ENCODE measurements around the gene TGM6. TPM values are rescaled to one million over a fixed set of nuclear protein-coding genes. Genes with fewer than 3 reads are reported as not detected.

The TGM6 gene
- total and polyA plus RNA-seq, 8 donors = not detected

DNA sequence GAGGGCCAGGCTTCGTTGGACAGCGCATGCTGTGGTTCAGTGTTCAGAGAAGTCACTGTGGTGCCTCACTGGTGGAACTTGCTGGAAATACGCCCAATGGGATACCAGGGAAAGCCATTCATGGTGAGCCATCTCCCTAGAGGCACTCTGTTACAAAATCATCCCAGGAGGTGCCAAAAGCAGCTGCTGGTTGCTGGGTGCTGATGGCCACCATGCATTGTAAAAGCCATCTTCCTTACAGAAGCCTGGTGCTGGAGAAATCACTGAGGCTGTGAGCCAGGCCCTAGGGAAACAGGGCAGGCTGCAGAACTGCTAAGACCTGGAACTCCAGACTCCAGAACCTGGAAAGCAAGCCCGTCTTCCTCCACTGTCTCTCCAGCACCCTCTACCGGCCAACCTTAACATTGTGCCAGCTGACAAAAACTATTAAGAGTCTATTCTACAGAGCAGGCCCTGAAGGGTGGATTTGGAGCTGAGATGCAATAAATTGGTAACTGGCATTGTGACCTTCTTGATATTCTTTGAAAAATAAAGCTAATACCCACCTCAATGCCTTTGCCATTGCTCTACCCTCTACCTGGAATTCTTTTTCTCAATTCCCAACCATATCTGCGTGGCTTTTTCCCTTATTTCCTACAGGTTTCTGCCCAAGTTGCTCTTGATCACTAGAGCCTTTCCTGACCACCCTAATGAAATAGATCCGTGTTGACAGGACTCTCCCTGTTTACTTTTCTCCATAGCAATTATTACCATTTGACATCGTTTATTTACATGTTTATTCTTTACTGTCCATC lies 71.4 kb downstream of the TGM6 start:
- H3K27ac ChIP-seq = no peak overlapping the region
- peaks cover 0 to under 1% (median 0%) of the 10 kb centered on the region in 4 donors for H3K9me3 ChIP-seq
- 51 to 60% (median 54%) methylated on average over 8 of the region's 8 CpGs for WGBS, 5 donors
- no peaks in the 10 kb centered on the region for H3K27me3 ChIP-seq
- peaks cover 0 to 6% (median 3%) of the 10 kb centered on the region in 4 donors for H3K4me1 ChIP-seq
- peak; percentile 78 to 86 for DNase-seq
- H3K36me3 ChIP-seq = peaks cover 0 to 2% (median 0%) of the 10 kb centered on the region in 4 donors
- intact Hi-C loops (cut with DNase I; ENCODE audit: low total_unique reads) = loop anchor here (10.0 kb wide), 1 partner anchor 247 kb away; no protein-coding TSS in a partner anchor
- no peak for TF ChIP-seq EP300 (IDR thresholded peaks at IDR 0.05)
- TF ChIP-seq, protein P1, sequence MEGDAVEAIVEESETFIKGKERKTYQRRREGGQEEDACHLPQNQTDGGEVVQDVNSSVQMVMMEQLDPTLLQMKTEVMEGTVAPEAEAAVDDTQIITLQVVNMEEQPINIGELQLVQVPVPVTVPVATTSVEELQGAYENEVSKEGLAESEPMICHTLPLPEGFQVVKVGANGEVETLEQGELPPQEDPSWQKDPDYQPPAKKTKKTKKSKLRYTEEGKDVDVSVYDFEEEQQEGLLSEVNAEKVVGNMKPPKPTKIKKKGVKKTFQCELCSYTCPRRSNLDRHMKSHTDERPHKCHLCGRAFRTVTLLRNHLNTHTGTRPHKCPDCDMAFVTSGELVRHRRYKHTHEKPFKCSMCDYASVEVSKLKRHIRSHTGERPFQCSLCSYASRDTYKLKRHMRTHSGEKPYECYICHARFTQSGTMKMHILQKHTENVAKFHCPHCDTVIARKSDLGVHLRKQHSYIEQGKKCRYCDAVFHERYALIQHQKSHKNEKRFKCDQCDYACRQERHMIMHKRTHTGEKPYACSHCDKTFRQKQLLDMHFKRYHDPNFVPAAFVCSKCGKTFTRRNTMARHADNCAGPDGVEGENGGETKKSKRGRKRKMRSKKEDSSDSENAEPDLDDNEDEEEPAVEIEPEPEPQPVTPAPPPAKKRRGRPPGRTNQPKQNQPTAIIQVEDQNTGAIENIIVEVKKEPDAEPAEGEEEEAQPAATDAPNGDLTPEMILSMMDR (IDR thresholded peaks at IDR 0.05) = peak in 5 of 7 experiments; percentile 40 to 83 (median 68)
- no peak overlapping the region for H3K4me3 ChIP-seq

- no peaks in the 10 kb centered on the region for H3K9me3 ChIP-seq
These were observed 73.1 kb downstream of the TGM6 start for GRCh38 chr20:2453792-2454191.

GRCh38 chr20:2455771-2456497 lies 75.2 kb downstream of the TGM6 start:
- H3K4me1 ChIP-seq = peaks cover 0 to 6% (median 3%) of the 10 kb centered on the region in 4 donors
- H3K27ac ChIP-seq = no peak overlapping the region
- H3K4me3 ChIP-seq = no peak overlapping the region
- no peak for DNase-seq
- intact Hi-C loops (cut with DNase I; ENCODE audit: low total_unique reads) = loop anchor here (10.0 kb wide), 1 partner anchor 251 kb away; no protein-coding TSS in a partner anchor
- no peaks in the 10 kb centered on the region for H3K9me3 ChIP-seq
- TF ChIP-seq, protein P1 (IDR thresholded peaks at IDR 0.05) = no peak
- TF ChIP-seq POLR2A (IDR thresholded peaks at IDR 0.05) = no peak
- TF ChIP-seq POLR2AphosphoS5 (IDR thresholded peaks at IDR 0.05) = no peak
- TF ChIP-seq EP300 (IDR thresholded peaks at IDR 0.05) = no peak
- H3K27me3 ChIP-seq = no peaks in the 10 kb centered on the region
- WGBS, 5 donors = 73 to 79% (median 78%) methylated on average over 2 of the region's 2 CpGs
- peaks cover 9 to 32% (median 27%) of the 10 kb centered on the region in 4 donors for H3K36me3 ChIP-seq

More at GRCh38 chr20:2453792-2454191, 73.1 kb downstream of the TGM6 start:
- peaks cover 0 to 10% (median 6%) of the 10 kb centered on the region in 4 donors for H3K36me3 ChIP-seq
- 82 to 91% (median 84%) methylated on average over 3 of the region's 3 CpGs for WGBS, 5 donors
- intact Hi-C loops (cut with DNase I; ENCODE audit: low total_unique reads) = loop anchor here (10.0 kb wide), 1 partner anchor 249 kb away; no protein-coding TSS in a partner anchor
- H3K4me1 ChIP-seq = peaks cover 0 to 6% (median 3%) of the 10 kb centered on the region in 4 donors
- no peak for TF ChIP-seq EP300 (IDR thresholded peaks at IDR 0.05)
- TF ChIP-seq, protein P1 (IDR thresholded peaks at IDR 0.05) = no peak
- no peak for TF ChIP-seq POLR2A (IDR thresholded peaks at IDR 0.05)
- no peak for TF ChIP-seq POLR2AphosphoS5 (IDR thresholded peaks at IDR 0.05)
- no peak for DNase-seq
- no peak overlapping the region for H3K4me3 ChIP-seq
- no peak overlapping the region for H3K27ac ChIP-seq
- H3K27me3 ChIP-seq = no peaks in the 10 kb centered on the region

- intact Hi-C loops (cut with DNase I; ENCODE audit: low total_unique reads) = loop anchor here (10.0 kb wide), 1 partner anchor 254 kb away; no protein-coding TSS in a partner anchor
- Histone ChIP-seq H3K27me3 (no peaks in the 10 kb centered on the region), H3K4me3 (no peak overlapping the region), H3K36me3 (peaks cover 40 to 63% (median 58%) of the 10 kb centered on the region in 4 donors), H3K4me1 (peaks cover 0 to 6% (median 3%) of the 10 kb centered on the region in 4 donors), H3K9me3 (no peaks in the 10 kb centered on the region), H3K27ac (no peak overlapping the region)
- WGBS, 5 donors = 93 to 96% (median 95%) methylated on average over 3 of the region's 3 CpGs
- DNase-seq = no peak
- TF ChIP-seq POLR2A (IDR thresholded peaks at IDR 0.05) (no peak), EP300 (IDR thresholded peaks at IDR 0.05) (no peak), POLR2AphosphoS5 (IDR thresholded peaks at IDR 0.05) (no peak)
These were observed 78.3 kb downstream of the TGM6 start for GRCh38 chr20:2458919-2459499.

Measured in stomach (tissue), 9 donors.